ENCODE measurements around the gene CENPP. TPM values are rescaled to one million over a fixed set of nuclear protein-coding genes. Genes with fewer than 3 reads are reported as not detected.

CENPP gene
- polyA plus RNA-seq, 10 donors: 4.3 to 7.8 (median 5.0) TPM

Other genes starting within 250 kb of the CENPP start
- gene SPTLC1, start 210.5 kb upstream of the CENPP start, polyA plus RNA-seq (ENCODE audit: insufficient read length in 10 of 10): 10 to 100 TPM; 41.2 to 58.0 (median 48.1) TPM
- gene IARS1, start 32.3 kb upstream of the CENPP start, polyA plus RNA-seq (ENCODE audit: insufficient read length in 10 of 10): 10 to 100 TPM; 54.6 to 80.5 (median 69.3) TPM
- gene NOL8, start 603 bp upstream of the CENPP start, polyA plus RNA-seq (ENCODE audit: insufficient read length in 10 of 10): 10 to 100 TPM; 21.0 to 37.4 (median 25.5) TPM
- gene OGN, start 78.6 kb downstream of the CENPP start, polyA plus RNA-seq (ENCODE audit: insufficient read length in 10 of 10): 100 to 1,000 TPM; 426 to 764 (median 618) TPM
- gene OMD, start 98.5 kb downstream of the CENPP start, polyA plus RNA-seq (ENCODE audit: insufficient read length in 10 of 10): 1 to 10 TPM; 4.5 to 7.7 (median 5.0) TPM
- 100 to 1,000 TPM; 233 to 523 (median 412) TPM for gene ASPN, start 156.6 kb downstream of the CENPP start, polyA plus RNA-seq (ENCODE audit: insufficient read length in 10 of 10)
- gene ECM2, start 210.0 kb downstream of the CENPP start, polyA plus RNA-seq (ENCODE audit: insufficient read length in 10 of 10): 10 to 100 TPM; 17.4 to 46.9 (median 22.7) TPM

All from muscle of back (tissue), 10 donors.